K562 (cell line): ENCODE results near the gene ERN1. TPM values are rescaled to one million over a fixed set of nuclear protein-coding genes. Genes with fewer than 3 reads are reported as not detected.

Experiments used
- ARID1B ChIP-seq: fragments of 450-650 bp; IDR thresholded peaks from 2 replicates; pipeline ENCODE4 v1.6.1; 2016; ENCODE audit warnings: antibody characterized with exemption, mild to moderate bottlenecking, inconsistent platforms
- CREB1 ChIP-seq, 2 experiments: sonication (generic) in 1 of 2; formaldehyde crosslinking in 1 of 2; IDR thresholded peaks; 2 replicates each; pipeline versions ENCODE4 v1.6.1 to v1.8.0; 2012 to 2022; ENCODE audit warnings: inconsistent platforms in 1 of 2, mild to moderate bottlenecking in 1 of 2, missing genetic modification reagents in 1 of 2, moderate library complexity in 1 of 2
- GABPA ChIP-seq: fragments of 200-800 bp; sonication (Bioruptor generic); conservative IDR thresholded peaks from 2 replicates; pipeline ENCODE4 v1.6.1; 2016; ENCODE audit warnings: low read depth, missing genetic modification characterization, missing compliant biosample characterization
- HCFC1 ChIP-seq: IDR thresholded peaks from 2 replicates; pipeline ENCODE4 v1.6.1; 2012; ENCODE audit warnings: low read depth, low read length, improper control_type of control experiment
- HMGN3 ChIP-seq: IDR thresholded peaks from 2 replicates; pipeline ENCODE4 v1.6.1; 2011; ENCODE audit warnings: borderline replicate concordance, low read depth, mild to moderate bottlenecking, mixed read lengths, low read length; ENCODE audit not compliant: insufficient read length; ENCODE audit errors: extremely low read depth
- IFI16 ChIP-seq: fragments of 250-450 bp; sonication (Bioruptor Pico); IDR thresholded peaks from 2 replicates; pipeline ENCODE4 v2.1.2; 2022; ENCODE audit warnings: mild to moderate bottlenecking, inconsistent platforms
- L3MBTL2 ChIP-seq: fragments of 450-650 bp; IDR thresholded peaks from 2 replicates; pipeline ENCODE4 v1.6.1; 2016; ENCODE audit warnings: mild to moderate bottlenecking, moderate library complexity
- MITF ChIP-seq: IDR thresholded peaks from 2 replicates; pipeline ENCODE4 v1.6.1; 2014; ENCODE audit warnings: antibody characterized with exemption
- NR2C2 ChIP-seq, 2 experiments: fragments of 200-800 bp in 1 of 2; sonication (Bioruptor generic) in 1 of 2; sonication (generic) in 1 of 2; formaldehyde crosslinking in 1 of 2; IDR thresholded peaks; 2 replicates each; pipeline versions ENCODE4 v1.6.1 to v1.8.0; 2016 to 2022; ENCODE audit warnings: mild to moderate bottlenecking in 1 of 2, missing compliant biosample characterization in 1 of 2, missing genetic modification characterization in 1 of 2, missing genetic modification reagents in 1 of 2
- SIN3B ChIP-seq: fragments of 450-650 bp; IDR thresholded peaks from 2 replicates; pipeline ENCODE4 v1.6.1; 2017; ENCODE audit warnings: low read depth, mild to moderate bottlenecking, moderate library complexity
- STAT5B ChIP-seq: fragments of 250-450 bp; sonication (Bioruptor Pico); IDR thresholded peaks from 2 replicates; pipeline ENCODE4 v1.8.0; 2021; ENCODE audit warnings: mild to moderate bottlenecking, inconsistent platforms
- TAF7 ChIP-seq: fragments of 450-650 bp; IDR thresholded peaks from 2 replicates; pipeline ENCODE4 v1.6.1; 2016; ENCODE audit warnings: missing genetic modification characterization, missing compliant biosample characterization
- TCFL5 ChIP-seq: fragments of 250-450 bp; sonication (Bioruptor Pico); conservative IDR thresholded peaks from 2 replicates; pipeline ENCODE4 v1.6.1; 2021; ENCODE audit warnings: mild to moderate bottlenecking, moderate library complexity, matching md5 sums
- ZBTB5 ChIP-seq: fragments of 450-650 bp; IDR thresholded peaks from 2 replicates; pipeline ENCODE4 v1.6.1; 2017; ENCODE audit warnings: antibody characterized with exemption
- ZNF639 ChIP-seq, 2 experiments: fragments of 200-800 bp in 1 of 2; sonication (Bioruptor generic) in 1 of 2; sonication (generic) in 1 of 2; formaldehyde crosslinking in 1 of 2; IDR thresholded peaks in 1 of 2; conservative IDR thresholded peaks in 1 of 2; 2 replicates each; pipeline versions ENCODE4 v1.5.0 to v1.6.1; 2016 to 2020; ENCODE audit warnings: missing compliant biosample characterization in 1 of 2, missing genetic modification characterization in 1 of 2, missing genetic modification reagents in 1 of 2
- ZNF785 ChIP-seq: fragments of 250-450 bp; sonication (Bioruptor Pico); IDR thresholded peaks from 2 replicates; pipeline ENCODE4 v1.4.0; 2020; ENCODE audit warnings: mild to moderate bottlenecking
- polyA plus RNA-seq, 8 experiments: library from polyadenylated mRNA; depleted of rRNA in 4 of 8; stranded (reverse) in 5 of 8; unstranded in 3 of 8; fragments of >200 nt; fragmentation: Nextera tagmentation in 2 of 8; fragmentation: Illumina TruSeq in 1 of 8; extraction: Ambion mirVana in 2 of 8; extraction: Trizol in 1 of 8; gene quantifications; 2 replicates each; pipeline versions ENCODE4 v1.2.1 to v1.2.3, GENCODE V29; 2011 to 2014; ENCODE audit warnings: inconsistent platforms in 1 of 8, missing spikeins in 1 of 8
- total RNA-seq, 7 experiments: library from RNA; depleted of rRNA in 6 of 7; stranded (reverse); fragments of >200 nt in 6 of 7; fragmentation: Illumina TruSeq in 2 of 7; extraction: Trizol in 2 of 7; gene quantifications; 2 replicates each; pipeline versions ENCODE4 v1.2.1 to v1.2.3, GENCODE V29; 2011 to 2021; ENCODE audit warnings: low replicate concordance in 1 of 7
- TF ChIP-seq, protein P1 (sequence below): fragments of 450-650 bp; IDR thresholded peaks from 2 replicates; pipeline ENCODE4 v1.6.1; 2016
- TF ChIP-seq, protein P2 (sequence below): fragments of 450-650 bp; IDR thresholded peaks from 2 replicates; pipeline ENCODE4 v1.6.1; 2016; ENCODE audit warnings: mild to moderate bottlenecking

Gene ERN1
- total and polyA plus RNA-seq, 9 of the 15 experiments (the other 6 are each of a cell fraction or from before 2014, with no cell fraction given): 2.1 to 22.5 (median 7.3) TPM

DNA sequence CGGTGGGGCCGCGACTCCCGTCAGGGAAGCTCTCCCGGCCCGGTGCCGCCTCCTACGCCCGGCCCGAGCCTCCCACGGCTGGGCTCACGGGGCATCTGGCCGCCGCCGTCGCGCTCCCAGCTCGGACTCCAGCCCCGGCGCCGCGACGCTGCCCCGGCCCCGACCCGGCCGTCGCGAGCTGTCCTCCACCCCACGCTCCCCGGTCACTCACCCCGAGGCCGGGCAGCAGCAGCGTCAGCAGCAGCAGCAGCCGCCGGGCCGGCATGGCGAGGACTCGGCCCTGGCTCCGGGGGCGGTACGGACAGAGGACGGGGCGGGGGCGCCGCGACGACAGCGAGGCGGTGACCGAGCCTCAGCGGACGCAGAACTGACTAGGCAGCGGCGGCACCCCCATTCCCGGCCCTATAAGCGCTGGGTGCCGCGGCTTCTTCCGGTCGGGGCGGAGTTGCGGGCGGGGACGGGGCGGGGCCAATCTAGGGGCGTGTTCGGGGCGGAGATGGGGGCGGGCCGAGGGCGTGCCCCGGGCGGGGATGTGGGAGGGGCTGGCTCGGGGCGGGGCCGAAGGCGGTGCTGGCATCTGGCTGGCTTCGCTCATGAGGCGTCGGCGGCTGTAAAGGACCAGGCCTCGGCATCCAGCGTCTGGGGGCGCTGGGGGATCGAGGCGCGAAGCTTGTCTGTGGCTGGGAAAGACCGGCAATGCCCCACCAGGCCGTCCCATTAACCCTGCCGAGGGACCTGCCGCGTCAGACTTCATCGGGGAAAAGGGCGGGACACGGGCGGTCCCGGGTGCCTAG lies at the start of gene ERN1 (continued):
- TF ChIP-seq ZBTB5 (no peak), IFI16 (CRISPR knock-in tag) (no peak), TAF7 (no peak), NR2C2 (CRISPR knock-in tag; IDR thresholded peaks at IDR 0.05) (no peak), NR2C2 (tag; IDR thresholded peaks at IDR 0.05) (no peak; the same call in 1 of the 2 replicates), L3MBTL2 (peak; percentile 93), ZNF639 (CRISPR knock-in tag; conservative IDR thresholded peaks at IDR 0.05 in 1 of 2, IDR thresholded peaks at IDR 0.05 in 1 of 2) (peak in 1 of 2 experiments; percentile 95; a peak in 2 of 4 replicates), HCFC1 (peak; percentile 48; the same call in 1 of the 2 replicates), GABPA (tag) (peak; percentile 81), CREB1 (IDR thresholded peaks at IDR 0.05) (peak; percentile 78), CREB1 (CRISPR knock-in tag; IDR thresholded peaks at IDR 0.05) (peak; percentile 58; the same call in 1 of the 2 replicates), ZNF785 (CRISPR knock-in tag) (no peak), SIN3B (peak; percentile 74), TCFL5 (CRISPR knock-in tag) (no peak), ARID1B (no peak), HMGN3 (peak; percentile 72), STAT5B (CRISPR knock-in tag) (no peak), MITF (no peak)
- TF ChIP-seq, protein P1, sequence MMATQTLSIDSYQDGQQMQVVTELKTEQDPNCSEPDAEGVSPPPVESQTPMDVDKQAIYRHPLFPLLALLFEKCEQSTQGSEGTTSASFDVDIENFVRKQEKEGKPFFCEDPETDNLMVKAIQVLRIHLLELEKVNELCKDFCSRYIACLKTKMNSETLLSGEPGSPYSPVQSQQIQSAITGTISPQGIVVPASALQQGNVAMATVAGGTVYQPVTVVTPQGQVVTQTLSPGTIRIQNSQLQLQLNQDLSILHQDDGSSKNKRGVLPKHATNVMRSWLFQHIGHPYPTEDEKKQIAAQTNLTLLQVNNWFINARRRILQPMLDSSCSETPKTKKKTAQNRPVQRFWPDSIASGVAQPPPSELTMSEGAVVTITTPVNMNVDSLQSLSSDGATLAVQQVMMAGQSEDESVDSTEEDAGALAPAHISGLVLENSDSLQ: no peak
- TF ChIP-seq, protein P2, sequence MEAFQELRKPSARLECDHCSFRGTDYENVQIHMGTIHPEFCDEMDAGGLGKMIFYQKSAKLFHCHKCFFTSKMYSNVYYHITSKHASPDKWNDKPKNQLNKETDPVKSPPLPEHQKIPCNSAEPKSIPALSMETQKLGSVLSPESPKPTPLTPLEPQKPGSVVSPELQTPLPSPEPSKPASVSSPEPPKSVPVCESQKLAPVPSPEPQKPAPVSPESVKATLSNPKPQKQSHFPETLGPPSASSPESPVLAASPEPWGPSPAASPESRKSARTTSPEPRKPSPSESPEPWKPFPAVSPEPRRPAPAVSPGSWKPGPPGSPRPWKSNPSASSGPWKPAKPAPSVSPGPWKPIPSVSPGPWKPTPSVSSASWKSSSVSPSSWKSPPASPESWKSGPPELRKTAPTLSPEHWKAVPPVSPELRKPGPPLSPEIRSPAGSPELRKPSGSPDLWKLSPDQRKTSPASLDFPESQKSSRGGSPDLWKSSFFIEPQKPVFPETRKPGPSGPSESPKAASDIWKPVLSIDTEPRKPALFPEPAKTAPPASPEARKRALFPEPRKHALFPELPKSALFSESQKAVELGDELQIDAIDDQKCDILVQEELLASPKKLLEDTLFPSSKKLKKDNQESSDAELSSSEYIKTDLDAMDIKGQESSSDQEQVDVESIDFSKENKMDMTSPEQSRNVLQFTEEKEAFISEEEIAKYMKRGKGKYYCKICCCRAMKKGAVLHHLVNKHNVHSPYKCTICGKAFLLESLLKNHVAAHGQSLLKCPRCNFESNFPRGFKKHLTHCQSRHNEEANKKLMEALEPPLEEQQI: no peak
